T-helper 1 cell (primary cell): ENCODE measurements around the gene CD28.
"Not testable (repeated sequence)": the region's sequence is repeated elsewhere in the genome, so short reads cannot be mapped to it uniquely, and the experiment has no call there.

Experiments
- DNase-seq, 5 donors: peaks; one replicate each; pipeline ENCODE4 v3.0.0-alpha.2; 2012 to 2020

Gene CD28

DNA sequence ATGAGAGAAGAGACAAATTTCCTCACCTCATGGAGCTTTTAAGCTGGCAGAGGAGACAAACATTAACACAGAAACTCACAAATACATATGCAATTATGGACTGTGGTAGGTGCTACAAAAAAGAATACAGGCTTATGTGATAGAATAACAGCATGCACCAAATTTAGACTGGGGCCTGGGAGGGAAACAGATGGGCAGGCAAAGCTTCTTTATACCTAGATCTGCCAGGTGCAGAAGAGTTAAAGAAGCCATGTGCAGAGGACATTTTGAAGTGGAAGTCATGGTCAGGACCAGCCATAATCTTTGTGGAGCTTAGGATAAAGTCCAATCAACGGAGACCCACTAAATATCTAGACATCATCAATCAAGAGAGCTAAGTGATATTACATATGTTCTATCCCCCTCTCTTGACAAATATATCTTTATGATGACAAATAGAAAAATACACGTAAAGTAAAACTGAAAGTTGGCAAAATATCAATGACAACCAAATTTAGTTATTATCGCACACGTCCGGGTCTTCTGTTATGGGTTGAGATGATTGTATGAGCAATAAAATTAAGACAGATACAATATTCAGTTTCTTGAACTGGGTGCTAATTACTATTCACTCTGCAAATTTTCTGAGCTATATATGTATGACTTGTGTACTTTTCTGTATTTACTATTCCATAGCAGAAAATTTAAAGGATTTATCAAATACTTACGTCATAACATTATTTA is 44.1 kb downstream of the CD28 start:
- no peak for DNase-seq

DNA sequence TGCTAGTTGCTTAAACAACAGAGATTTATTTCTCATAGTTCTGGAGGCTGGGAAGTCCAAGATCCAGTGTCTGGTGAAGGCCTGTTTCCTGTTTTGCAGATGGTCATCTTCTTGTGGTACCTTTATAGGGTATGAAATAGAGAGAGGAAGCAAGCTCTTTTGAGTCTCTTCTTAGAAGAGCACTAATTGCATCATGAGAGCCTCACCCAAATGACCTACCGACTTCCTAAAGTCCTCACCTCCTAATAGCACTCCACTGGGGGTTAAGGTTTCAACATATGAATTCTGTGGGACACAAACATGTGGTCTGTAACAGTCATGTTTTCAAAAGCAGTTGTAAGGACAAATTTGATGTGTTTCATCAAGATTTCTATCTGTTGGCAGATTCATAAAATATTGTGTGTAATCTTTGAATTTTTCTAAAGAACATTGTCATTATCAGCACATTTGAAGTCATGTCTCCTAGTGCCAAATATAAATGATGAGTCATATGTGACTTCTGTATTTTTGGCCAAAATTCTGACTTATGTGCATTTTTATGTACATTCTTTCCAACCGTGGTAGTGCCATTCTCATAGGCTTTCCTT is 45.3 kb downstream of the CD28 start:
- no peak for DNase-seq

GRCh38 chr2:203756161-203756560 is 49.7 kb downstream of the CD28 start:
- no peak for DNase-seq

DNA sequence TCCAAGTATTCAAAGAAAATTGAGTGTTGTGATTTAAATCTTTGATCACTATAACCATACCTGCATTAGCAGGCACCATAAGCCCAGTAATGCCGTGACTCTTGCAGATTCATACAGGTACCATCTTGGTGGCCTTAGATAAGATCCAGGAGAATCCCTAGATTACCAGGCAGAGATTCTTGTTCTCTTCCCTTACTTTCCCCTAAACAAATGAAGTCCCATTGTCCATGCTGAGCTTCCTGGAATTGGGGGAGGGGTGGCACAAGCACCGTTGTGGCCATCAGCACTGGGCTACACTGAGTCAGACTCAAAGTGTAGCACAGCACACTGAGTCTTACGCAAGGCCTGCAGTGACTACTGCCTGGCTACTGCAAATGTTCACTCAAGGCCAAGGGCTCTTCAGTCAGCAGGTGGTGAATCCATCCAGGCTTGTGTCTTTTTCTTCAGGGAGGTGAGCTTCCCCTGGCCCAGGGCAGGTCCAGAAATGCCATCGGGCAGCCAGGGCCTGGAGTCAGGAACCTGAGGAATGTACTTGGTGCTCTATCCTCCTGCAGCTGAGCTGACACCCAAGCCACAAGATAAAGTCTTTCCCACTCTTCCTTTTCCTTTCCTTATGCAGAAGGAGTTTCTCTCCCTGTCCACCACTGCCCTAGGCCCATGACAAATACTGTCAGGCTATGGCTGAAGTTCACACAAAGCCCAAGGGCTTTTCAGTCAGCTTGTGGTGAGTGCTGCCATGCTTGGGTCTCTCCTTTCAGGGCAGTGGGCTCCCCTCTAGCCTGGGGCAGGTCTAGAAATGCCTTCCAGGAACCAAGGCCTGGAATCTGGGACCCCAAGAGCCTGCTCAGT is 52.6 kb downstream of the CD28 start:
- DNase-seq: no peak

- DNase-seq: no peak
Observed at GRCh38 chr2:203759690-203760365, 53.4 kb downstream of the CD28 start.

GRCh38 chr2:203761121-203761520 is 54.7 kb downstream of the CD28 start:
- no peak for DNase-seq

DNA sequence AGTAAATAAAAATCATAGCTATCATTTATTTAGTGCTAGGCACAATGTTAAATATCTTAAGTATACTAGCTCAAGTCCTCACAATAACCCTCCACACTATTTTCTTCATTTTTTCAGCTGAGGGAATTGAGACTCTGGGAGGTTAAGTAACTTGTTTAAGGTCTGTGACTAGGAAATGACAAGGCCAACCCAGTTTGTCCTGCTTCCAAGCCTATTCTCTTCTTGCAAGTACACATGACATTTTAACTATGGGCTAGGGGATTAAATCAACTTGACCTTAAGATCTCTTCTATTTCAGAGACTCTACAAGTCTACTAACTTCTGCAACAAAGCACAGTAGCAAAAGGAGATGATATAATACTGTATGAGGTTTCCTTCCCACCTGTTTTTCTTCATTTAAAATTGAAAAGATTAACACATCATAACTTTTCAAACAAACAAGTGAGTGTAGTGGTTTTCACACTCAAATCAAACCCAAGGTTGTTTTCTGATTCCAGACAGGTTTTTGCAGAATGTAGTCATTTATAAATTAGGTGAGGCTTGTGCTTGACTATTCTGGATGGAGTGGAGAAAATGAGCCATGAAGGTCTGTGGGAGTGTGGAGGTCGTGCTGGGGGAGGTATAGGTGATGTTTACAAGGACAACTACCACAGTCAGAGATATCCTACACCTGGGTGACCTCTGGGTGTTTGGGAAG is 57.0 kb downstream of the CD28 start:
- no peak for DNase-seq

DNA sequence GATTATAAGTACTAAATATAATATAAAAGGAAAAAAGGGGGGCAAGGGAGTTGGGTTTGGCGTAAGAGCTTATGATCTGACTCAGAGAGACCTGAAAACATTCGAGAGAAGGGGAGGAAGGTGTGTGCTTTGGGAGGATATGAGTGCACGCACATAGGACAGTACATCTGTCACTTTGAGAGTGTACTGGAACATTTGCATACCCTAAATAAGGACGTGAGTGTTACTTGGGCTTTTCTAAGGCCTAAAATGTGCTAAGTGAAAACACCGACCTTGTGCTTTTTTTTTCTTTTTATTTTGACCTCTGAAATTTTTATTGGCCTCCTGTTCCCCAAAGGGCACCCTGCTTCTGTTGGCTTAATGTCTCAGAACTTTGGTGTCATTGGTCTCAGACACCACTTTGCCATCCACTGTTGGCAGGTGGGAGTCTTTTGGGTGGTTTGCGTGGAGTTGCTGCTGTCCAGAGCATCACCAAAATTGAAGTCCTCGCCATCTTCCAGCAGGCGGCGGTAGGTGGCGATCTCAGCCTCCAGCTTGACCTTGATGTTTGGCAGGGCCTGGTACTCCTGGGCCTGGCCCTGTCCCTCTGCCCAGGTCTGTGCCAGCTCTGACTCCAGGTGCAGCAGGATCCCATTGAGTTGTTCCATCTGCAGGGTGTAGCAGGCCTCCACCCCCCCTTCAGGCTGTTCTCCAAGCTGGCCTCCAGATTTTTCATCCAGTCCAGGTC is 57.7 kb downstream of the CD28 start:
- DNase-seq: peak in 1 of 5 donors; percentile 81

- DNase-seq: no peak
Observed at GRCh38 chr2:203772456-203773165, 66.2 kb downstream of the CD28 start.

DNA sequence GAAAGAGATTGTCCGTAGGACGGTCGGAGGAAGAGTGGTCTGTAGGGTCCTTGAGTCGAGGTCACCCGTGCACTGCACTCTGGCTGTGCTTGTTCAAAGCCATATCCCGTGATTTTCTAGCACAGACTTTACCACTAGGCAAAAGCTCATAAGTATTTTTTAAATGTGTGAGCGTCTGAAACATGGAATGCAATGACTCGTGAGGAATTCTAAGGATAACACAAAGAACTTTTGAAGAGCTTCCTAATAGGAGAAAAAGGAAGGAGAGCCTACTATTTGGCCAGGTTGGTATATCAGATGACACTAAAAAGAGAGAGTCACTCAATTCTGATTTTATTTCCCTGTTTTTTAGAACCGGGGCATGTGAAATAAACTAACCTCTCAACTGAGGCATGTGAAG is 68.3 kb downstream of the CD28 start:
- DNase-seq: no peak

DNA sequence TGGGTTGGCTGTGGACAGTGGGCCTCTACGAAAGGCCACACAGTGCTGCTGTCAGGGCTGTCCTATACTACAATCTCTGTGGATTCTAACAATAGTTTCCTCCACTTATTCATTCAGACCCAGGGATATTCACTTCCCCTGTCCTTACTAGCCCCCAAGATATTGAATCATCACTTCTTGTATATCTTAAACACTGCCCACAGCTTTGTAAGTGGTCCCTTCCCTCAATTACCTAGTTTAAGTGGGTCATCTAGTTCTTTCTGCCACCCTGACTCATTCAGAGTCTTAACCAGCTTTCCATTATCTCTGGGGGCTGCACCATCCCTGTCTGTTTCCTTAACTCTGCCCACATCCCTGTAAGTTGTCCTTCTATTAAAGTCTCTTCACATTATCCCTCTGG is 69.2 kb downstream of the CD28 start:
- DNase-seq: no peak

- no peak for DNase-seq
Observed at GRCh38 chr2:203777030-203777429, 70.6 kb downstream of the CD28 start.

- DNase-seq: peak in 1 of 5 donors; percentile 41
Observed at GRCh38 chr2:203779477-203780073, 73.1 kb downstream of the CD28 start.

- no peak for DNase-seq
Observed at GRCh38 chr2:203780231-203780630, 73.8 kb downstream of the CD28 start.

GRCh38 chr2:203781151-203781550 is 74.7 kb downstream of the CD28 start:
- DNase-seq: no peak

DNA sequence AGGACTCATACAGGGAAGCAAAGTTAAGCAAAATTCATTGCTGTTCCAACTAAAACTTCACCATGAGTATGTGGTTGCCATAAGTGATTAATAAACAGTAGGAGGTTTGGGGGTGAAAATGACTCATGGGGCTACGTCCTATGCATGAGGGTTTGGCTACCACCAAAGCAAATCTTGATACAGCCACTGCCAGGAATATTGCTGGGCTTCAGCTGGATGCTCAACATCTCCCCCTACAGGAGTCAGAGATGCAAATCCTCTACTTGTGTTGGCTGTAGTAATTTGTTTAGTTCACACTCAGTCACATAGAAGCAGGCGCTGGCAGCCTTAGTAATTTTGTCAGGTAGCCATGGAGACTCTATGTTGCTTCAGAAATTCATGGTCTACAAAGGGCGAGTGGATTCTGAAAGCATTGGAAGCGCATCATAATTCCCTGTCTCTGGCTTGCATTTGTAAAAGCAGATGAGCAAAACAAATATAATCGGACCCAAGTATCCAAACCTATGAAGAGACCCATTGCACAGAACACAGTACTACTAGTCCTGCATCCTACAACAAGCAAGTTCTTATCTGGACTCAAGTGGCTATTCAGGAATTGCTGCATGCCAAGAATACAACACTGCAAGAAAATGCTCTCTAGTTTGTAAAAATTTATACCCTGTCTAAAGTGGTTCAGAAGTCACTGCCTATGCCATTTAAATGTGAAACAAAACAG is 76.0 kb downstream of the CD28 start:
- peak in 4 of 5 donors; percentile 34 to 84 (median 44) for DNase-seq

DNA sequence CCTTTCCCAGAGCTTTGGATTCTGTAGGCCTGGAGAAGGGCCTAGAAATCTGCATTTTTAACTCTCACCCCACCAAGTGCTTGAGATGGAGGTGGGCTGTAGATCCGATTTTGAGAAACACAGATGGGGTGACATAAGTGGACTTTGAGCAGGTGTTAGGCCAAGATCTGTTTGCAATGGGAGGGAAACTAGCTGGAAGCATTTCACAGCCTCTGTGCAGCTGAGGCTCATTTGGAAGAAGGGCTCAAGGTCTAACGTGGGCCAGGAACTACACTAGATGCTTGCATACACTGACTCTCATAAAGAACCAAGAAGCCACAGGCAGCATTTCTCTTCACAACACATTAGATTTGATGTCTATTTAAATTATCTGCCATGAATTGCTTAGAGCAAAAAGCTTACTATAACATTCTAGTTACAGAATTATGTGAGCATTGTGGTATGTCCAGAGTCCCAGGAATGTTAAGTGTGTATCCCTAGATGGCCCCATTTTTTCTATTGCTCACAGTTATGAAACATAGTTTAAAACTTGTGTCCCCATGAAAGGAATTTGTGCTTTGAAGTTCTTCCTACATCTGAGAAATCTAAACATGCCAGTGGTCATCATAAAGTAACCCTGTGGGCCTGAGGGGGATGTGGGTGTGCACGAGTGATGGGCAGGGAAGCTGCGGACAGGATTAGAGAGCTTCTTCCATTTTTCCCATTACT is 77.2 kb downstream of the CD28 start:
- DNase-seq: no peak

- DNase-seq: not testable (repeated sequence)
Observed at GRCh38 chr2:203784710-203785270, 78.4 kb downstream of the CD28 start.
